Ovary (tissue), 9 donors: ENCODE data around the gene CCL20. TPM values are rescaled to one million over a fixed set of nuclear protein-coding genes. Genes with fewer than 3 reads are reported as not detected.
"Not testable (repeated sequence)": the region's sequence is repeated elsewhere in the genome, so short reads cannot be mapped to it uniquely, and the experiment has no call there.

Experiments used
- DNase-seq, 5 donors: peaks; one replicate each; pipeline ENCODE4 v3.0.0-alpha.2; 2019 to 2020
- H3K27ac ChIP-seq, 2 donors: fragments of 200-600 bp; one replicate each; pipeline versions ENCODE4 v1.5.1 to v1.8.0; 2019 to 2022
- H3K27me3 ChIP-seq: fragments of 200-600 bp; one replicate; pipeline ENCODE4 v1.8.0; 2022
- H3K36me3 ChIP-seq: fragments of 200-600 bp; sonication (generic); one replicate; pipeline ENCODE4 v1.5.1; 2019
- H3K4me1 ChIP-seq: one replicate; pipeline ENCODE4 v1.8.1; 2013; ENCODE audit warnings: mild to moderate bottlenecking, moderate library complexity; ENCODE audit not compliant: insufficient read depth
- H3K4me3 ChIP-seq: fragments of 200-600 bp; sonication (generic); one replicate; pipeline ENCODE4 v1.5.1; 2017
- H3K9me3 ChIP-seq, 2 donors: fragments of 200-600 bp in 1 of 2; sonication (generic) in 1 of 2; one replicate each; pipeline versions ENCODE4 v1.5.1 to v1.8.1; 2013 to 2019; ENCODE audit warnings: mild to moderate bottlenecking in 1 of 2, moderate library complexity in 1 of 2
- EP300 ChIP-seq: sonication (generic); formaldehyde crosslinking; IDR thresholded peaks from one replicate; pipeline ENCODE4 v1.6.1; 2017; ENCODE audit warnings: antibody characterized with exemption
- POLR2A ChIP-seq: fragments of 450-650 bp; IDR thresholded peaks from one replicate; pipeline ENCODE4 v1.6.1; 2017; ENCODE audit warnings: antibody characterized with exemption, mild to moderate bottlenecking, moderate library complexity
- WGBS, 3 donors: extraction: QIAGEN DNeasy Blood & Tissue Kit in 1 of 3; methylation state at CpG; one replicate each; pipeline versions ENCODE4 v1.1.5 to v1.1.7; 2013 to 2017; 5-methylcytosine and 5-hydroxymethylcytosine counted together
- intact Hi-C, 4 donors: fragments of 100-400 bp; cut with DNase I; formaldehyde crosslinking; loops; one replicate each; pipeline versions ENCODE4 v1.11.0 to v1.15.1; 2022 to 2023
- polyA plus RNA-seq, 2 donors: library from polyadenylated mRNA; stranded (reverse); fragments of 200-250 nt in 1 of 2; fragments of 350-450 nt in 1 of 2; fragmentation: Illumina TruSeq in 1 of 2; extraction: RNeasy Lipid Tissue Mini Kit (QIAGEN cat#74804) in 1 of 2; gene quantifications; one replicate each; pipeline ENCODE4 v1.2.3, GENCODE V29; 2013 to 2014
- total RNA-seq, 7 donors: library from RNA; depleted of rRNA in 2 of 7; stranded (reverse); fragments of >200 nt in 2 of 7; fragmentation: NEBNext Ultra II Directional in 3 of 7; extraction: Animal tissue kit (Norgen Biotek cat#: 25700) in 3 of 7; gene quantifications; one replicate each; pipeline versions ENCODE4 v1.1.0 to v1.2.4, GENCODE V29; 2016 to 2023
- TF ChIP-seq, protein P1 (sequence below), 3 donors: fragments of 450-650 bp in 2 of 3; fragments of 200-600 bp in 1 of 3; IDR thresholded peaks; one replicate each; pipeline versions ENCODE4 v1.5.1 to v1.8.0; 2016 to 2022; ENCODE audit warnings: antibody characterized with exemption in 3 of 3, mild to moderate bottlenecking in 1 of 3
- donor health status: DM: no; HTN: no; CAD: no; lungs with moderate emphysema.
- donor health status: DM: no; HTN: no; CAD: no.
- donor health status: Bipolar disorder and iron deficiency.
- donor health status: DM: yes; HTN: yes; CAD: no.
- donor health status: DM: no; HTN: no; CAD: no.
- donor health status: DM: yes; HTN: yes; CAD: no.

Gene CCL20
- total and polyA plus RNA-seq, 9 donors, result 0.43 to 6.4 (median 2.8) TPM; not detected in 5

DNA sequence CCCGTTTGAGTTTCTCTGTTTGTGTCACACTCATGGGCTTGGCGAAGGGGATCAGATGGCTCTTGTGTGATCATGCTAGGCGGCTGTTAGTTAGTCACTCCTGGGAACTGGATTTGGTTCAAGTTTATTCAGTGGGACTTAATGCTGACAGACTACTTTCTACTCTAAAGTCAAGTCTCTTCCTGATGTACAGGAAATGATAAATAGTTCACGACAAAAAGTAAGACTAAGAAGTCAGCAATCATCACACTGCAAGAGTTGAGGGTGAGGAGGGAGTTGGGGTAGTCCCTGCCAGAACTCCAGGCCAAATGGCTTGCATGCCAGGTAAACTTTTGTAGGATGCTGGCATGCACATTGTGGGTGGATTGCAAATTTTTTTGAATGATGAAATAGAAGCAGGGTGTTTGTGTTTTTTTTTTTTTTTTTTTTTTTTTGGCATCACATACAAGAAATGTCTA lies 25.1 kb upstream of the CCL20 start:
- Histone ChIP-seq H3K27me3 (no peaks in the 10 kb centered on the region), H3K36me3 (no peaks in the 10 kb centered on the region), H3K27ac (no peak overlapping the region), H3K9me3 (no peaks in the 10 kb centered on the region), H3K4me3 (no peak overlapping the region), H3K4me1 (no peaks in the 10 kb centered on the region)
- TF ChIP-seq POLR2A (no peak), EP300 (no peak)
- TF ChIP-seq, protein P1, sequence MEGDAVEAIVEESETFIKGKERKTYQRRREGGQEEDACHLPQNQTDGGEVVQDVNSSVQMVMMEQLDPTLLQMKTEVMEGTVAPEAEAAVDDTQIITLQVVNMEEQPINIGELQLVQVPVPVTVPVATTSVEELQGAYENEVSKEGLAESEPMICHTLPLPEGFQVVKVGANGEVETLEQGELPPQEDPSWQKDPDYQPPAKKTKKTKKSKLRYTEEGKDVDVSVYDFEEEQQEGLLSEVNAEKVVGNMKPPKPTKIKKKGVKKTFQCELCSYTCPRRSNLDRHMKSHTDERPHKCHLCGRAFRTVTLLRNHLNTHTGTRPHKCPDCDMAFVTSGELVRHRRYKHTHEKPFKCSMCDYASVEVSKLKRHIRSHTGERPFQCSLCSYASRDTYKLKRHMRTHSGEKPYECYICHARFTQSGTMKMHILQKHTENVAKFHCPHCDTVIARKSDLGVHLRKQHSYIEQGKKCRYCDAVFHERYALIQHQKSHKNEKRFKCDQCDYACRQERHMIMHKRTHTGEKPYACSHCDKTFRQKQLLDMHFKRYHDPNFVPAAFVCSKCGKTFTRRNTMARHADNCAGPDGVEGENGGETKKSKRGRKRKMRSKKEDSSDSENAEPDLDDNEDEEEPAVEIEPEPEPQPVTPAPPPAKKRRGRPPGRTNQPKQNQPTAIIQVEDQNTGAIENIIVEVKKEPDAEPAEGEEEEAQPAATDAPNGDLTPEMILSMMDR (IDR thresholded peaks at IDR 0.05), result no peak
- intact Hi-C loops, result no loop called here
- WGBS, 3 donors, result 78 to 91% (median 86%) methylated on average over 4 of the region's 4 CpGs
- DNase-seq, result no peak

DNA sequence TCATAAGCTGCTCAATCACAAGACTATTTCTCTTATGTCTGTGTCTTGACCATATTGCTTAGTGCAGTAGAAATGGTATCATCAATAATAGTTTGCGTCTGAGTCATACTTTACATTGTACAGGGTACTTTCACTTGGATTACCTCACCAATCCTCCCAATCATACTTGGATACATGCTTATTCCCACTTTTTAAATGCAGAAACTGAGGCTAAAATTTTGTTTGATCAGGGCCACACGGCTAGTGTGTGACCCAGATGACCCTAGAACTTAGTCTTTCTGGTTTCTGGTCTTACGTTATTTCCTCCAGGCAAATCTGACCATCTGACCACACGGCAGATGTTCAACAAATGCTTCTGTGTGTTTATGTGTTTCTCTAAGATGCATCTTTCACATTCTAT lies 23.8 kb upstream of the CCL20 start:
- 58 to 68% (median 66%) methylated on average over 4 of the region's 4 CpGs for WGBS, 3 donors

DNA sequence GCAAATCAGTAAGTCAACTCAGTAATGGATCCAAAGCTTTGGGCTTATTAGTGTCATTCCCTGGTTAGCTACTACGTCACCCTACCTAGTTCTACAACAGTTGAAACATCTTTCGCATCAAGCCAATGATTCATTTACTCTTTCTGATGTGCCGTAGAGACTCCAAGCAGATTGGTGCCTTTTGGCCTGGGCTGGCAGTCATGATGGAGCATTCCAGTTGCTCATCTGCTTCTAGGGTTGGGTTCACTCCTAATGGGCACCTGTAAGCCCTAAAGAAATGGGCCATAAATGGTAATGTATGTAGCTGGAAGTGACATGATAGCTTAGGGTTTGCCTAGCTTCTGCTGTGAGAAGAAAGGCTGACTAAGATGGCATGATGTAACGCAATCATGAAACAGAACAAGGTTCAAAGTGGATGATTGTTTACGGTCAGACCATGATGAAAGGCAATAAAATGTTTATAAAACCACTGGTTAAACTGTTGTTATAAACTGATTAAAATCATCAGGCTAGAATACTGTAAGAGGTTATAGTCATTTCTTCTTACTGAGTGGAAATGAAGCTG lies 20.4 kb upstream of the CCL20 start:
- 88 to 95% (median 89%) methylated on average over 5 of the region's 5 CpGs for WGBS, 3 donors
- no peak overlapping the region for H3K27ac ChIP-seq

More for the DNA sequence above, 23.8 kb upstream of the CCL20 start:
- intact Hi-C loops, result no loop called here
- TF ChIP-seq, protein P1 (IDR thresholded peaks at IDR 0.05), result no peak
- no peak for TF ChIP-seq EP300
- TF ChIP-seq POLR2A, result no peak
- Histone ChIP-seq H3K4me1 (no peaks in the 10 kb centered on the region), H3K4me3 (no peak overlapping the region), H3K27me3 (no peaks in the 10 kb centered on the region), H3K27ac (no peak overlapping the region), H3K36me3 (no peaks in the 10 kb centered on the region), H3K9me3 (no peaks in the 10 kb centered on the region)
- DNase-seq, result no peak

DNA sequence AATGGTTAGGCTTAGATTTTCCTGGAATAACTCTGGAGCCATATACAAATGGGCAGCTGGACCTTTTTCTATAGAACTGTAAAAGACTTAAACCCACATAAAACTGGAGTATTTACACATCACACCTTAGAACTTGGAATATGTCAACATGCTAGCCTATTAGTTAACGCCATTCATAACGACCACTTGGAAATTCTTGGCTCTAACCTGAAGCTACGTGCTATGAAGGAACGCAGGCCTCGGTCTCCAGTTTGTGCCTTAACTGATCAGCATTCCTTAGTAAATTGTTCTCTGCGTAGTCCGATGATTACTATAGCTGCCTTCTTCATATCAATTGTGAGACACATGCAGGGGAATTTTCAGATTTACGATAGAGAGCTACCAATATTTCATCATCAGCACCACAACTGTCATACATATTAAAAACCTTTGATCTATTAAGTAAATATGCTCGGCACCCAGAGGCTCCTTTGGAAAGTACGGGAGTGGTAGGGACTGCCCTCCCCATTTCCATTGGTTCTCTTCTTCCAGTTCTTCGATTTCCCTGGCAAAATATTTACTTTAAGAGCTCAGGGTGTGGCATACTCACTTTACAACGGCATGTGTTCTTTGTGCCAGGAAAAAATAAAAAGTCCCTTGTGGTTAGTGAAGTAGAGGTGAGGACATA lies 17.5 kb upstream of the CCL20 start:
- 62 to 71% (median 63%) methylated on average over 12 of the region's 12 CpGs for WGBS, 3 donors
- Histone ChIP-seq H3K4me1 (no peaks in the 10 kb centered on the region), H3K27ac (no peak overlapping the region), H3K9me3 (no peaks in the 10 kb centered on the region), H3K4me3 (no peak overlapping the region), H3K27me3 (no peaks in the 10 kb centered on the region), H3K36me3 (no peaks in the 10 kb centered on the region)
- DNase-seq, result no peak
- intact Hi-C loops, result no loop called here
- TF ChIP-seq EP300 (no peak), POLR2A (no peak)
- TF ChIP-seq, protein P1 (IDR thresholded peaks at IDR 0.05), result no peak

More for the DNA sequence above, 20.4 kb upstream of the CCL20 start:
- no peaks in the 10 kb centered on the region for H3K36me3 ChIP-seq
- DNase-seq, result no peak
- no peaks in the 10 kb centered on the region for H3K4me1 ChIP-seq
- TF ChIP-seq, protein P1 (IDR thresholded peaks at IDR 0.05), result no peak
- no peak for TF ChIP-seq POLR2A
- no peak for TF ChIP-seq EP300
- no peak overlapping the region for H3K4me3 ChIP-seq
- H3K9me3 ChIP-seq, result no peaks in the 10 kb centered on the region
- no peaks in the 10 kb centered on the region for H3K27me3 ChIP-seq
- intact Hi-C loops, result no loop called here

DNA sequence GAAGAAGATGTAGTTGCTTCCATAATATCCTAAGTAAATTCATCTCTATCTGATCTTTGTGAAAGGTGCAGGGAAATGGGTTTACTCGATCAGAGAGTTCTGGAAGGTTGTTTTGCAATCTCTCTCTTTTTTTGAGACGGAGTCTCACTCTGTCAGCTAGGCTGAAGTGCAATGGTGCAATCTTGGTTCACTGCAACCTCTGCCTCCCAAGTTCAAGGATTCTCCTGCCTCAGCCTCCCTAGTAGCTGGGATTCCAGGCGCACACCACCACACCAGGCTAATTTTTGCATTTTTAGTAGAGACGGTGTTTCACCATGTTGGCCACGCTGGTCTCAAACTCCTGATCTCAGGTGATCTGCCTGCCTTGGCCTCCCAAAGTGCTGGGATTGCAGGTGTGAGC lies 16.9 kb upstream of the CCL20 start:
- H3K4me1 ChIP-seq, H3K27ac ChIP-seq, H3K4me3 ChIP-seq, intact Hi-C loops, DNase-seq, H3K27me3 ChIP-seq, H3K36me3 ChIP-seq, H3K9me3 ChIP-seq: not testable (repeated sequence)
- 89 to 95% (median 92%) methylated on average over 5 of the region's 5 CpGs for WGBS, 3 donors
